ENCODE data around the gene GTPBP6.

Gene GTPBP6

GRCh38 chrX:313546-313945, 5.0 kb downstream of the GTPBP6 start:
- no peak for TF ChIP-seq CTCF (IDR thresholded peaks at IDR 0.05; ENCODE audit: low read depth, low read length, missing control alignments)
- DNase-seq (ENCODE audit: extremely low read depth, low read depth): no peak
- H3K4me3 ChIP-seq (replicated peaks; ENCODE audit: low read depth, low read length): no peak overlapping the region

- TF ChIP-seq CTCF (IDR thresholded peaks at IDR 0.05; ENCODE audit: low read depth, low read length, missing control alignments): no peak
- no peak for DNase-seq (ENCODE audit: extremely low read depth, low read depth)
- H3K4me3 ChIP-seq (replicated peaks; ENCODE audit: low read depth, low read length): no peak overlapping the region
Observed at GRCh38 chrX:312621-313331, 5.8 kb downstream of the GTPBP6 start.

GRCh38 chrX:311156-312129, 7.2 kb downstream of the GTPBP6 start:
- no peak for TF ChIP-seq CTCF (IDR thresholded peaks at IDR 0.05; ENCODE audit: low read depth, low read length, missing control alignments)
- no peak overlapping the region for H3K4me3 ChIP-seq (replicated peaks; ENCODE audit: low read depth, low read length)
- no peak for DNase-seq (ENCODE audit: extremely low read depth, low read depth)

GRCh38 chrX:310621-311155, 7.9 kb downstream of the GTPBP6 start:
- no peak for TF ChIP-seq CTCF (IDR thresholded peaks at IDR 0.05; ENCODE audit: low read depth, low read length, missing control alignments)
- H3K4me3 ChIP-seq (replicated peaks; ENCODE audit: low read depth, low read length): no peak overlapping the region
- DNase-seq (ENCODE audit: extremely low read depth, low read depth): no peak

GRCh38 chrX:308821-309520, 9.6 kb downstream of the GTPBP6 start:
- DNase-seq (ENCODE audit: extremely low read depth, low read depth): no peak
- no peak overlapping the region for H3K4me3 ChIP-seq (replicated peaks; ENCODE audit: low read depth, low read length)
- no peak for TF ChIP-seq CTCF (IDR thresholded peaks at IDR 0.05; ENCODE audit: low read depth, low read length, missing control alignments)
